ENCODE results near the gene ALG12. TPM values are rescaled to one million over a fixed set of nuclear protein-coding genes. Genes with fewer than 3 reads are reported as not detected.
A peak's percentile ranks its signal among the peaks of the same experiment; 100 is the strongest.

Gene ALG12
- total and polyA plus RNA-seq, 2 experiments from 2014 or later = 18.7 to 23.3 TPM

DNA sequence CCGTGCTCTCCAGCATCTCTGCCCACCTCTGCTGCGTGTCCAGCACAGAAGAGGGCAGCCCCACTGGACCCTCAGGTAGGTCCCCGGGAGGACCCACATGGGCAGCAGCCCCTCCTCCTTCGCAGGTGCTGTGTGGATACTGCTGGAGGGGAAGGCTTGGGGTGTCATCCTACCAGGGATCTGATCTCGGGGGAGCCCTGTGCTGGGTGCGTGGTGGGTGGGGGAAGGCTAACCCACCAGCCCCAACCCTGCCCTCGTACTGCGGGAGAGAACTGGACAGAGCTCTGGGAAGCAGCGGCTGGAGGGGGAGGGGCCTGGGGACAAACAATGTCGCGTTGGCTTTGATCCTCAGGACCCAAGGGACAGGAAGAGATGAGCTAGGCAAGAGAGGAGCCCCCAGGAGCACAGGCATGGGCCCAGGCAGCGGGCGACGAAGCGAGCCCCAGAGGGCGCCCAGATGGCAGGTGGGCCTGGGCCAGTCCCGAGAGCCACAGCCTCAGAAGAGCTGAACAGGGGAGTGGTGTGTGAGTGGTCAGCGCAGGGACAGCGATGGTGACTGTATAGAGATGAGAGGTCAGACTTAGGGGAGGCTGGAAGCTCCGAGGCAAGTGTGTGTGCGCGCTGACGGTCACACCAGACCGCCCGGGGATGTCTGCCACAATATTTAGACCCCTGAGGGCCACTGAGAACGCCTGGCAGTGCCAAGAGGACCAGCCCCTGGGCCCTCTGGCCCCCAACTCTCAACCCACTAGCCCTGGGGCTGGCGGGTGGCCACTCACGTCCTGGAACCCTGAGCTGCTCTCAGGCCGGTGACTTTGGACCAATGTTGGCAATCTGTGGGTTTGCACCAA is 40.9 kb upstream of the ALG12 start:
- Histone ChIP-seq H3K27me3 (ENCODE audit: insufficient read depth) (peaks cover 20% of the 10 kb centered on the region), H3K27ac (ENCODE audit: low read depth) (no peak overlapping the region), H3K4me3 (peak overlapping the region; percentile 57), H3K4me2 (peak overlapping the region; percentile 78), H3K9me2 (ENCODE audit: insufficient read depth) (no peaks in the 10 kb centered on the region), H3K36me3 (ENCODE audit: insufficient read depth) (no peaks in the 10 kb centered on the region), H3K79me2 (replicated peaks; ENCODE audit: insufficient read depth) (peaks cover 14% of the 10 kb centered on the region), H3K4me1 (ENCODE audit: insufficient read depth) (no peaks in the 10 kb centered on the region), H3F3A (replicated peaks; ENCODE audit: low read depth) (no peaks in the 10 kb centered on the region), H4K20me1 (replicated peaks; ENCODE audit: insufficient read depth) (0 out of 2 replicates have a peak, but pooled peaks cover 5% of the 10 kb centered on the region), H2AFZ (no peak overlapping the region)
- H3K27me3 Mint-ChIP-seq (ENCODE audit: insufficient read depth, low read depth, poor library complexity) = peaks cover 11% of the 10 kb centered on the region
- no peak overlapping the region for H3K27ac Mint-ChIP-seq
- ATAC-seq = no peak
- H3K9me3 Mint-ChIP-seq = no peaks in the 10 kb centered on the region
- peaks cover 16% of the 10 kb centered on the region for H3K36me3 Mint-ChIP-seq (ENCODE audit: low read depth)
- no peak for TF ChIP-seq CREB1 (CRISPR knock-in tag; IDR thresholded peaks at IDR 0.05; ENCODE audit: low read depth)
- peaks cover 9% of the 10 kb centered on the region for H3K4me1 Mint-ChIP-seq
- DNase-seq (ENCODE audit: low spot score) = no peak
- H3K4me3 Mint-ChIP-seq = peak overlapping the region; percentile 66

DNA sequence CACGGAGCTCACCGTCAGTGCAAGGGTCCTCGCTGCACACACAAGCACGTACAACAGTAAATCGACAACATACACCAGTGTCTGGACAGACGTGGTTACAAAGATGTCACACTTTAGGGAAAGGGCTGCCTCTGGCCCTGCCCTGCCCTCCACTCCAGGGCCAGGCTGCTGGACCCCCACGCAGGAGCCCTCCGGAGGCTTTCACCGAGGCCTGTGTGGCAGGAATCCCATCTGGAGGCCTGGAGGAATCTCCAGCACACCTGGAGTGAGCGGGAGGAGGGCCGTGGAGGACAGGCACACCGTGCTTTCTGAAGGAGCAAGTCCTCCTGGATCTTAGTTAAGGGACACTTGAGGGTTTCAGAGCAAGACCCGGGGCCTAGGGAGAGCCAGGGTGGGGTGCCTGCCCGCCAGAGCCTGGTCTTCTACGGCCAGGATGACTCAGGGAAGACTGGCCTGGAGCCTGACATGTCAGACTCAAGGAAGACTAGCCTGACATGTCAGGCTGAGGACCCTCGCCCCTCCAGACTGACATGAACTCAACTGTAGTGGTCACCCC is 40.2 kb upstream of the ALG12 start:
- ATAC-seq (no peak), DNase-seq (ENCODE audit: low spot score) (no peak)
- H3K4me1 Mint-ChIP-seq = peaks cover 6% of the 10 kb centered on the region; the same call in 2 of the 3 replicates
- Histone ChIP-seq H3K27ac (ENCODE audit: low read depth) (no peak overlapping the region), H3K4me3 (no peak overlapping the region), H4K20me1 (replicated peaks; ENCODE audit: insufficient read depth) (0 out of 2 replicates have a peak, but pooled peaks cover 5% of the 10 kb centered on the region), H3K4me1 (ENCODE audit: insufficient read depth) (no peaks in the 10 kb centered on the region), H3K27me3 (ENCODE audit: insufficient read depth) (peaks cover 20% of the 10 kb centered on the region), H3F3A (replicated peaks; ENCODE audit: low read depth) (no peaks in the 10 kb centered on the region), H3K9me2 (ENCODE audit: insufficient read depth) (no peaks in the 10 kb centered on the region), H3K79me2 (replicated peaks; ENCODE audit: insufficient read depth) (peaks cover 8% of the 10 kb centered on the region; the same call in 1 of the 2 replicates), H3K4me2 (no peak overlapping the region), H3K36me3 (ENCODE audit: insufficient read depth) (no peaks in the 10 kb centered on the region), H2AFZ (no peak overlapping the region)
- TF ChIP-seq JUNB (IDR thresholded peaks at IDR 0.05; ENCODE audit: unreplicated experiment) (no peak), EZH2 (IDR thresholded peaks at IDR 0.05; ENCODE audit: low read depth, unreplicated experiment) (no peak), ZNF114 (CRISPR knock-in tag; IDR thresholded peaks at IDR 0.05) (no peak), STAT1 (IDR thresholded peaks at IDR 0.05; ENCODE audit: unreplicated experiment) (no peak), POLR2AphosphoS5 (IDR thresholded peaks at IDR 0.05; ENCODE audit: low read depth) (no peak)
- TF ChIP-seq, protein P1, sequence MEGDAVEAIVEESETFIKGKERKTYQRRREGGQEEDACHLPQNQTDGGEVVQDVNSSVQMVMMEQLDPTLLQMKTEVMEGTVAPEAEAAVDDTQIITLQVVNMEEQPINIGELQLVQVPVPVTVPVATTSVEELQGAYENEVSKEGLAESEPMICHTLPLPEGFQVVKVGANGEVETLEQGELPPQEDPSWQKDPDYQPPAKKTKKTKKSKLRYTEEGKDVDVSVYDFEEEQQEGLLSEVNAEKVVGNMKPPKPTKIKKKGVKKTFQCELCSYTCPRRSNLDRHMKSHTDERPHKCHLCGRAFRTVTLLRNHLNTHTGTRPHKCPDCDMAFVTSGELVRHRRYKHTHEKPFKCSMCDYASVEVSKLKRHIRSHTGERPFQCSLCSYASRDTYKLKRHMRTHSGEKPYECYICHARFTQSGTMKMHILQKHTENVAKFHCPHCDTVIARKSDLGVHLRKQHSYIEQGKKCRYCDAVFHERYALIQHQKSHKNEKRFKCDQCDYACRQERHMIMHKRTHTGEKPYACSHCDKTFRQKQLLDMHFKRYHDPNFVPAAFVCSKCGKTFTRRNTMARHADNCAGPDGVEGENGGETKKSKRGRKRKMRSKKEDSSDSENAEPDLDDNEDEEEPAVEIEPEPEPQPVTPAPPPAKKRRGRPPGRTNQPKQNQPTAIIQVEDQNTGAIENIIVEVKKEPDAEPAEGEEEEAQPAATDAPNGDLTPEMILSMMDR (conservative IDR thresholded peaks at IDR 0.05; ENCODE audit: low read depth in 2 of 2) = no peak
- TF ChIP-seq, protein P2, sequence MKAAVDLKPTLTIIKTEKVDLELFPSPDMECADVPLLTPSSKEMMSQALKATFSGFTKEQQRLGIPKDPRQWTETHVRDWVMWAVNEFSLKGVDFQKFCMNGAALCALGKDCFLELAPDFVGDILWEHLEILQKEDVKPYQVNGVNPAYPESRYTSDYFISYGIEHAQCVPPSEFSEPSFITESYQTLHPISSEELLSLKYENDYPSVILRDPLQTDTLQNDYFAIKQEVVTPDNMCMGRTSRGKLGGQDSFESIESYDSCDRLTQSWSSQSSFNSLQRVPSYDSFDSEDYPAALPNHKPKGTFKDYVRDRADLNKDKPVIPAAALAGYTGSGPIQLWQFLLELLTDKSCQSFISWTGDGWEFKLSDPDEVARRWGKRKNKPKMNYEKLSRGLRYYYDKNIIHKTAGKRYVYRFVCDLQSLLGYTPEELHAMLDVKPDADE (IDR thresholded peaks at IDR 0.05) = no peak
- H3K36me3 Mint-ChIP-seq (ENCODE audit: low read depth) = peaks cover 10% of the 10 kb centered on the region; the same call in 2 of the 3 replicates
- H3K9me3 Mint-ChIP-seq = no peaks in the 10 kb centered on the region
- H3K27ac Mint-ChIP-seq = no peak overlapping the region
- no peak overlapping the region; the same call in 2 of the 3 replicates for H3K4me3 Mint-ChIP-seq
- H3K27me3 Mint-ChIP-seq (ENCODE audit: insufficient read depth, low read depth, poor library complexity) = peaks cover 11% of the 10 kb centered on the region

All from GM23338 (cell line).